Thyroid gland (tissue), 4 donors: Measurements from ENCODE around the gene EGR1. TPM values are rescaled to one million over a fixed set of nuclear protein-coding genes. Genes with fewer than 3 reads are reported as not detected.

Source experiments
- DNase-seq, 2 donors: peaks; one replicate each; pipeline ENCODE4 v3.0.0-alpha.2; 2019
- H3K27ac ChIP-seq, 3 donors: fragments of 200-600 bp; sonication (generic); 1 replicate in 2 of 3; 2 replicates in 1 of 3; pipeline ENCODE4 v1.5.1; 2016 to 2019; ENCODE audit warnings: mild to moderate bottlenecking in 1 of 3, moderate library complexity in 1 of 3
- H3K27me3 ChIP-seq: fragments of 200-600 bp; sonication (generic); one replicate; pipeline ENCODE4 v1.5.1; 2019
- H3K36me3 ChIP-seq, 2 donors: fragments of 200-600 bp; sonication (generic); one replicate each; pipeline ENCODE4 v1.5.1; 2016 to 2019
- H3K4me1 ChIP-seq, 2 donors: fragments of 200-600 bp; sonication (generic); one replicate each; pipeline ENCODE4 v1.5.1; 2017 to 2019
- H3K4me3 ChIP-seq, 3 donors: fragments of 200-600 bp; sonication (generic); replicated peaks in 1 of 3; 1 replicate in 2 of 3; 2 replicates in 1 of 3; pipeline ENCODE4 v1.5.1; 2016; ENCODE audit warnings: mild to moderate bottlenecking in 1 of 3
- H3K9me3 ChIP-seq: fragments of 200-600 bp; sonication (generic); one replicate; pipeline ENCODE4 v1.5.1; 2017
- POLR2A ChIP-seq, 2 donors: fragments of 450-650 bp; IDR thresholded peaks; one replicate each; pipeline ENCODE4 v1.6.1; 2017; ENCODE audit warnings: antibody characterized with exemption in 2 of 2, mild to moderate bottlenecking in 2 of 2, moderate library complexity in 1 of 2
- WGBS, 2 donors: methylation state at CpG; one replicate each; pipeline ENCODE4 v1.1.5; 2017; 5-methylcytosine and 5-hydroxymethylcytosine counted together
- intact Hi-C: fragments of 100-400 bp; cut with DNase I; formaldehyde crosslinking; loops from one replicate; pipeline ENCODE4 v1.15.1; 2023
- total RNA-seq, 4 donors: library from RNA; depleted of rRNA; stranded (reverse); fragments of >200 nt; gene quantifications; one replicate each; pipeline ENCODE4 v1.2.3, GENCODE V29; 2016
- TF ChIP-seq, protein P1 (sequence below), 6 experiments: fragments of 200-600 bp in 3 of 6; fragments of 450-650 bp in 3 of 6; sonication (generic) in 3 of 6; IDR thresholded peaks; one replicate each; pipeline ENCODE4 v1.5.1; 2016 to 2019; ENCODE audit warnings: antibody characterized with exemption in 6 of 6, mild to moderate bottlenecking in 2 of 6, inconsistent platforms in 1 of 6, moderate library complexity in 1 of 6

The EGR1 gene
- total RNA-seq, 4 donors from 2014 or later, result 5.1 to 72.3 (median 15.3) TPM

DNA sequence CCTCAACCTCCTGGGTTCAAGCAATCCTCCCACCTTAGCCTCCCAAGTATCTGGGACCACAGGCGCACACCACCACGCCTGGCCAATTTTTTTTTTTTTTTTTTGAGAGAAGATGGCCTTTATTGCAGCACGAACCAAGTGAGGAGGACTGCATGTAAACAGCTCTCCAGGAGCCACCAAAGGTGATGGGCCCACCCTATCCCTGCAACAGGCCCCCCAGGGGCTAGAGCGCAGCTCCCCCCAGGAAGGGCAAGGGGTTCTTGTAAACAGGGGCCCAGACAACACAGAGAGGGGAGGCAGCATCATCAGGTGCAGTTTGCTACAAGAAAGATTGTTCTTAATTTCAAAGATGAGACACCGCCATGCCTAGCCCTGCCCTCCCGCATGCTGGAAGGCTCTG, 12.6 kb upstream of the EGR1 start:
- no peak for DNase-seq
- Histone ChIP-seq H3K9me3 (no peaks in the 10 kb centered on the region), H3K27ac (no peak overlapping the region), H3K4me1 (peaks cover 0 to 10% of the 10 kb centered on the region in 2 donors), H3K27me3 (no peaks in the 10 kb centered on the region), H3K36me3 (no peaks in the 10 kb centered on the region), H3K4me3 (no peak overlapping the region)
- no peak for TF ChIP-seq POLR2A (IDR thresholded peaks at IDR 0.05)
- TF ChIP-seq, protein P1, sequence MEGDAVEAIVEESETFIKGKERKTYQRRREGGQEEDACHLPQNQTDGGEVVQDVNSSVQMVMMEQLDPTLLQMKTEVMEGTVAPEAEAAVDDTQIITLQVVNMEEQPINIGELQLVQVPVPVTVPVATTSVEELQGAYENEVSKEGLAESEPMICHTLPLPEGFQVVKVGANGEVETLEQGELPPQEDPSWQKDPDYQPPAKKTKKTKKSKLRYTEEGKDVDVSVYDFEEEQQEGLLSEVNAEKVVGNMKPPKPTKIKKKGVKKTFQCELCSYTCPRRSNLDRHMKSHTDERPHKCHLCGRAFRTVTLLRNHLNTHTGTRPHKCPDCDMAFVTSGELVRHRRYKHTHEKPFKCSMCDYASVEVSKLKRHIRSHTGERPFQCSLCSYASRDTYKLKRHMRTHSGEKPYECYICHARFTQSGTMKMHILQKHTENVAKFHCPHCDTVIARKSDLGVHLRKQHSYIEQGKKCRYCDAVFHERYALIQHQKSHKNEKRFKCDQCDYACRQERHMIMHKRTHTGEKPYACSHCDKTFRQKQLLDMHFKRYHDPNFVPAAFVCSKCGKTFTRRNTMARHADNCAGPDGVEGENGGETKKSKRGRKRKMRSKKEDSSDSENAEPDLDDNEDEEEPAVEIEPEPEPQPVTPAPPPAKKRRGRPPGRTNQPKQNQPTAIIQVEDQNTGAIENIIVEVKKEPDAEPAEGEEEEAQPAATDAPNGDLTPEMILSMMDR (IDR thresholded peaks at IDR 0.05), result no peak
- intact Hi-C loops, result loop anchor here (5.0 kb wide), 1 partner anchor 95 kb away; no protein-coding TSS in a partner anchor
- WGBS, 2 donors, result 81 to 83% methylated on average over 5 to 6 of the region's 6 CpGs

DNA sequence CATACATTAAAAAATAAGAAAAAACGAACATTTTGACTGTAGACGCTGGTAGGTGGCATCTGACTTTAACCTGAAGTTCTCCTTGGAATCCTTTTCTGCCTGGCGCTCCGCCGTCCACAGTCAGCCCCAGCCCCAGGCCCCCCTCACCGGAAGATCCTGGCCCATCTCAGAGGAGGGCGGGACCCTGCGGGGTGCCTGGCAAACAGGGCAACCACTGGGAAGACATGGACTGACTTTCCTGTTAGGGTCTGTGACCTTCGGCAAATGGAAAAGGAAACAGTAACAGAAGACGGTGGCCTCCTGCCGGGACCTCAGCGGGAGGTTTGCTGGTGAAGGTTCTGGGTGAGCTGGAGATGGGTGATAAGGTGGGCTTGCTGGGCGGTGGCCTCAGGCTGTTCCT, 11.7 kb upstream of the EGR1 start:
- H3K27me3 ChIP-seq, result no peaks in the 10 kb centered on the region
- H3K36me3 ChIP-seq, result no peaks in the 10 kb centered on the region
- peaks cover 4 to 17% of the 10 kb centered on the region in 2 donors for H3K4me1 ChIP-seq
- no peak overlapping the region for H3K4me3 ChIP-seq
- no peaks in the 10 kb centered on the region for H3K9me3 ChIP-seq
- no peak for TF ChIP-seq POLR2A (IDR thresholded peaks at IDR 0.05)
- 89 to 90% methylated on average over 13 of the region's 13 CpGs for WGBS, 2 donors
- no peak for DNase-seq
- intact Hi-C loops, result loop anchor here (5.0 kb wide), 1 partner anchor 94 kb away; no protein-coding TSS in a partner anchor
- no peak overlapping the region for H3K27ac ChIP-seq

DNA sequence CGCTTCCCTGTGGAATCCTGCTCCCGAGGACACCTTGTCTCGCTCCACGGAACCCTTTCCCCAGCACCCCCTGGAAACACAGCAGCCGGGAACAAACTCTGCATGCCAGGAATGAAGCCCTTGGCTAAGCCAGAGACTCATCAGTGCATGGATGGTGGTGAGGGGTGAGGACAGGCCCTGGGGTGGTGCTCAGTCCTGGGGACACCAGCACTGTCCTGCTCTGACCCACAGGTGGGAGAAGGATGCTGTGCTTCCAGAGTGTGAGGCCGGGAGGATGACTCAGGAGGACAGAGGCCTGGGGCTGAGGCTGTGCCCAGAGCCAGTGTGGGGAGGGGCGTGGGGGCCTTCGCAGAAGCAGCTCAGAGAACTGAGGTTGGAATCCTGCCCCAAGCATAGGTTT, 11.2 kb upstream of the EGR1 start:
- DNase-seq, result no peak
- Histone ChIP-seq H3K27me3 (no peaks in the 10 kb centered on the region), H3K4me1 (peaks cover 4 to 20% of the 10 kb centered on the region in 2 donors), H3K9me3 (no peaks in the 10 kb centered on the region), H3K36me3 (no peaks in the 10 kb centered on the region), H3K4me3 (no peak overlapping the region), H3K27ac (no peak overlapping the region)
- intact Hi-C loops, result loop anchor here (5.0 kb wide), 1 partner anchor 93 kb away; no protein-coding TSS in a partner anchor
- TF ChIP-seq, protein P1 (IDR thresholded peaks at IDR 0.05), result no peak
- WGBS, 2 donors, result 84 to 86% methylated on average over 7 to 8 of the region's 8 CpGs

DNA sequence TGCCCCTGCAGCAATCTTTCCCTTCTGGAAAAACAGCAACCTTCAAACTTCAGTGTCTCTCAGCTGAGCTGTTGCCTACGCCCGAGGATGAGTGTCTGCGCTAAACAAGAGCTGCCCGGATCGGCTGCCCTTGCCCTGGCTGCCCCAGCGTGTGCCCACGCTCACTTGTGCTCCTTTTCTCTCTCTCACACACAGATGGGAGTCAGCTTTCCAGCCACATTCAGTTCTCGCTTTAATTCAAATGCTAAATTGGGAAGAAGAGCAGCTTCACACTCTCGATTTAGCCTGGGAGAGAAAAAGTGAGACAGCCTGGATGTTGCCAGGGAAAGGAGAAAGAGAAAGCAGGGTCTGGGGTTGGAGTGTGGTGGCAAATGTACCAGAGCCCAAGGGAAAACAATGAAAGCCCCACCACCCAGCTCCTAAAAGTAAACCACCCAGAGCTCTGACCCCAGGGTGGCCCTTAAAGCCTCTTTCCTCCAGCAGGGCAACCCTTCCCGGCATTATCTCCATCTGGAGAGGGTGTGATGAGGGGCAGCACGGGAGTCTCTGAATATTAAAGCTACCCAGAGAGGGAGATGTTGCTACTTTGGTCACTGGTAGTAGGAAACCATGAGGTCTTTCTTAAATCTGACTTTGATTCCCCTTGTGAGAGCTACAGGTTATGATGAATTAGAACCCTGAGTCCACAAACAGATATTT, 9.9 kb upstream of the EGR1 start:
- WGBS, 2 donors, result 80 to 81% methylated on average over 11 of the region's 11 CpGs
- intact Hi-C loops, result no loop called here
- Histone ChIP-seq H3K27me3 (no peaks in the 10 kb centered on the region), H3K27ac (no peak overlapping the region), H3K4me3 (no peak overlapping the region), H3K4me1 (peaks cover 4 to 10% of the 10 kb centered on the region in 2 donors), H3K36me3 (no peaks in the 10 kb centered on the region), H3K9me3 (no peaks in the 10 kb centered on the region)
- no peak for DNase-seq
- TF ChIP-seq, protein P1 (IDR thresholded peaks at IDR 0.05), result no peak
- no peak for TF ChIP-seq POLR2A (IDR thresholded peaks at IDR 0.05)

DNA sequence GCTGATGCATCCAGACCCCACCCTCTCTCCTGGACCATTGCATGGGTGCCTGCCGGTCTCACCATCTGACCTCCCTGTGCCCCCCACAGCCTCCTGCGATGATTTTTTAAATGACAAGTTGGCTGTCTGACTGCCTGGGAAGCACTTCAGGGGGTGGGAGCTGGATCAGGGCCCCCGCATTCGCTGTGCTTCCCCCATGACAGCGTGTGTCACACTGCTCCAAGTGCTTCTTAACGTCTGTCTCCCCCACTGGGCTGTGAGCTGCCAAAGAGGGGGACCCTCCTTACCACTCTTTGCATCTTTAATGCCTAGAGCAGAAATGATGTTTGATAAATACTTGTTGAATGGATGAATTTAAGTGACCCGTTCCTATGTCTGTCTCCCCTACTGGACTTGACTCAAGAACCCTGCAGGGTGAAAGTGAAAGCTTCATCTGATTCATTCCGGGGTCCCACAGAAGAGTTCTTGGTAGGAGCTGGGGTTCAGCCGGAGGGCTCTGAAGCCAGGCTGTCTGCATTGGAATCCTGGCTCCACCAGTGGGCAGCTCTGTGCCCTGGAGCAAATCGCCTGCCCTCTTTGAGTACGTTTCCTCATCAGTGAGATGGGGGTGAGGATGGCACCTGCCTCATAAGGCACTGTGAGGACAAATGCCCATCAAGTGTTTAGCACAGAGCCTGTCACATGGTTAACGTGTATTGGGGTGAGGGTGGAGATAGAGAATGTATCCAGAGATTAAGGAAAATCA, 7.6 kb upstream of the EGR1 start:
- Histone ChIP-seq H3K27me3 (no peaks in the 10 kb centered on the region), H3K27ac (no peak overlapping the region), H3K4me1 (peaks cover 4 to 10% of the 10 kb centered on the region in 2 donors), H3K4me3 (no peak overlapping the region), H3K36me3 (no peaks in the 10 kb centered on the region), H3K9me3 (no peaks in the 10 kb centered on the region)
- TF ChIP-seq POLR2A (IDR thresholded peaks at IDR 0.05), result no peak
- TF ChIP-seq, protein P1 (IDR thresholded peaks at IDR 0.05), result no peak
- intact Hi-C loops, result no loop called here
- no peak for DNase-seq
- 78% methylated on average over 11 of the region's 12 CpGs for WGBS, 2 donors
